Neural cell (in vitro differentiated cells): ENCODE data around the gene UACA.

Source experiments
- EP300 ChIP-seq: fragments of 450-650 bp; conservative IDR thresholded peaks from 2 replicates; pipeline ENCODE4 v1.6.1; 2014; ENCODE audit warnings: antibody characterized with exemption, mild to moderate bottlenecking, moderate library complexity; ENCODE audit not compliant: poor library complexity, severe bottlenecking
- EZH2 ChIP-seq: fragments of 200-600, 300-800 bp; shearing (Covaris generic), sonication (generic); IDR thresholded peaks from 2 replicates; pipeline ENCODE4 v1.6.1; 2014; ENCODE audit warnings: antibody characterized with exemption, low read length, borderline replicate concordance, mild to moderate bottlenecking; ENCODE audit not compliant: insufficient read depth, poor library complexity, severe bottlenecking
- MXI1 ChIP-seq: fragments of 450-650 bp; conservative IDR thresholded peaks from 2 replicates; pipeline ENCODE4 v1.6.1; 2014; ENCODE audit warnings: antibody characterized with exemption, mild to moderate bottlenecking; ENCODE audit not compliant: poor library complexity, severe bottlenecking
- POLR2AphosphoS5 ChIP-seq: IDR thresholded peaks from 2 replicates; pipeline ENCODE4 v1.6.1; 2012
- RAD21 ChIP-seq: fragments of 450-650 bp; conservative IDR thresholded peaks from 2 replicates; pipeline ENCODE4 v1.6.1; 2014; ENCODE audit warnings: antibody characterized with exemption, mild to moderate bottlenecking, moderate library complexity
- SMC3 ChIP-seq: fragments of 450-650 bp; conservative IDR thresholded peaks from 2 replicates; pipeline ENCODE4 v1.6.1; 2014; ENCODE audit warnings: antibody characterized with exemption, mild to moderate bottlenecking, moderate library complexity; ENCODE audit not compliant: poor library complexity
- TAF1 ChIP-seq: IDR thresholded peaks from 2 replicates; pipeline ENCODE4 v1.6.1; 2012; ENCODE audit warnings: low read depth
- TF ChIP-seq, protein P1 (sequence below): fragments of 450-650 bp; IDR thresholded peaks from 2 replicates; pipeline ENCODE4 v1.5.1; 2014; ENCODE audit warnings: antibody characterized with exemption, mild to moderate bottlenecking, moderate library complexity; ENCODE audit not compliant: poor library complexity, severe bottlenecking
- TF ChIP-seq, protein P2 (sequence below): IDR thresholded peaks from 2 replicates; pipeline ENCODE4 v1.6.1; 2012; ENCODE audit warnings: borderline replicate concordance

DNA sequence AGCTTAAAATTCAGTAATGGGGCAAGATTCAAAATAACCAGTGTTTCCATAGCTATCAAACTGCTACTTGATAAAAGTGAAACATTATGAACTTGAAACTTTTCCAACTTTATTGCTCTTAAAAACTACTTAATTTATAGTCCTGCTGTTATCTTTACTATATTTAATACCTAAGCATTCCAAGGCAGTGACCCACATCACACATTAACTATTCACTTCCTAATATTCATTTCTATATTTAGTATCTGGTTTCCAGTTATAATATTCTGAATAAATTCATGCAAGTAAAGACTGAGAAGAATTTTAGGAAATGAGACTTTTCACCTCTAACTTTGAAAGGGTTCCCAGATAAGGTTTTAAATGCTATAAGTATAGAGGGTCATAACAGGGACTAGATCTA, 64.9 kb downstream of the UACA start:
- TF ChIP-seq TAF1 (no peak), POLR2AphosphoS5 (no peak), EP300 (no peak), EZH2 (no peak), MXI1 (no peak), RAD21 (no peak), SMC3 (no peak)
- TF ChIP-seq, protein P1, sequence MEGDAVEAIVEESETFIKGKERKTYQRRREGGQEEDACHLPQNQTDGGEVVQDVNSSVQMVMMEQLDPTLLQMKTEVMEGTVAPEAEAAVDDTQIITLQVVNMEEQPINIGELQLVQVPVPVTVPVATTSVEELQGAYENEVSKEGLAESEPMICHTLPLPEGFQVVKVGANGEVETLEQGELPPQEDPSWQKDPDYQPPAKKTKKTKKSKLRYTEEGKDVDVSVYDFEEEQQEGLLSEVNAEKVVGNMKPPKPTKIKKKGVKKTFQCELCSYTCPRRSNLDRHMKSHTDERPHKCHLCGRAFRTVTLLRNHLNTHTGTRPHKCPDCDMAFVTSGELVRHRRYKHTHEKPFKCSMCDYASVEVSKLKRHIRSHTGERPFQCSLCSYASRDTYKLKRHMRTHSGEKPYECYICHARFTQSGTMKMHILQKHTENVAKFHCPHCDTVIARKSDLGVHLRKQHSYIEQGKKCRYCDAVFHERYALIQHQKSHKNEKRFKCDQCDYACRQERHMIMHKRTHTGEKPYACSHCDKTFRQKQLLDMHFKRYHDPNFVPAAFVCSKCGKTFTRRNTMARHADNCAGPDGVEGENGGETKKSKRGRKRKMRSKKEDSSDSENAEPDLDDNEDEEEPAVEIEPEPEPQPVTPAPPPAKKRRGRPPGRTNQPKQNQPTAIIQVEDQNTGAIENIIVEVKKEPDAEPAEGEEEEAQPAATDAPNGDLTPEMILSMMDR: no peak
- TF ChIP-seq, protein P2, sequence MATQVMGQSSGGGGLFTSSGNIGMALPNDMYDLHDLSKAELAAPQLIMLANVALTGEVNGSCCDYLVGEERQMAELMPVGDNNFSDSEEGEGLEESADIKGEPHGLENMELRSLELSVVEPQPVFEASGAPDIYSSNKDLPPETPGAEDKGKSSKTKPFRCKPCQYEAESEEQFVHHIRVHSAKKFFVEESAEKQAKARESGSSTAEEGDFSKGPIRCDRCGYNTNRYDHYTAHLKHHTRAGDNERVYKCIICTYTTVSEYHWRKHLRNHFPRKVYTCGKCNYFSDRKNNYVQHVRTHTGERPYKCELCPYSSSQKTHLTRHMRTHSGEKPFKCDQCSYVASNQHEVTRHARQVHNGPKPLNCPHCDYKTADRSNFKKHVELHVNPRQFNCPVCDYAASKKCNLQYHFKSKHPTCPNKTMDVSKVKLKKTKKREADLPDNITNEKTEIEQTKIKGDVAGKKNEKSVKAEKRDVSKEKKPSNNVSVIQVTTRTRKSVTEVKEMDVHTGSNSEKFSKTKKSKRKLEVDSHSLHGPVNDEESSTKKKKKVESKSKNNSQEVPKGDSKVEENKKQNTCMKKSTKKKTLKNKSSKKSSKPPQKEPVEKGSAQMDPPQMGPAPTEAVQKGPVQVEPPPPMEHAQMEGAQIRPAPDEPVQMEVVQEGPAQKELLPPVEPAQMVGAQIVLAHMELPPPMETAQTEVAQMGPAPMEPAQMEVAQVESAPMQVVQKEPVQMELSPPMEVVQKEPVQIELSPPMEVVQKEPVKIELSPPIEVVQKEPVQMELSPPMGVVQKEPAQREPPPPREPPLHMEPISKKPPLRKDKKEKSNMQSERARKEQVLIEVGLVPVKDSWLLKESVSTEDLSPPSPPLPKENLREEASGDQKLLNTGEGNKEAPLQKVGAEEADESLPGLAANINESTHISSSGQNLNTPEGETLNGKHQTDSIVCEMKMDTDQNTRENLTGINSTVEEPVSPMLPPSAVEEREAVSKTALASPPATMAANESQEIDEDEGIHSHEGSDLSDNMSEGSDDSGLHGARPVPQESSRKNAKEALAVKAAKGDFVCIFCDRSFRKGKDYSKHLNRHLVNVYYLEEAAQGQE: no peak
